ENCODE data around the gene C10orf67.

The C10orf67 gene

DNA sequence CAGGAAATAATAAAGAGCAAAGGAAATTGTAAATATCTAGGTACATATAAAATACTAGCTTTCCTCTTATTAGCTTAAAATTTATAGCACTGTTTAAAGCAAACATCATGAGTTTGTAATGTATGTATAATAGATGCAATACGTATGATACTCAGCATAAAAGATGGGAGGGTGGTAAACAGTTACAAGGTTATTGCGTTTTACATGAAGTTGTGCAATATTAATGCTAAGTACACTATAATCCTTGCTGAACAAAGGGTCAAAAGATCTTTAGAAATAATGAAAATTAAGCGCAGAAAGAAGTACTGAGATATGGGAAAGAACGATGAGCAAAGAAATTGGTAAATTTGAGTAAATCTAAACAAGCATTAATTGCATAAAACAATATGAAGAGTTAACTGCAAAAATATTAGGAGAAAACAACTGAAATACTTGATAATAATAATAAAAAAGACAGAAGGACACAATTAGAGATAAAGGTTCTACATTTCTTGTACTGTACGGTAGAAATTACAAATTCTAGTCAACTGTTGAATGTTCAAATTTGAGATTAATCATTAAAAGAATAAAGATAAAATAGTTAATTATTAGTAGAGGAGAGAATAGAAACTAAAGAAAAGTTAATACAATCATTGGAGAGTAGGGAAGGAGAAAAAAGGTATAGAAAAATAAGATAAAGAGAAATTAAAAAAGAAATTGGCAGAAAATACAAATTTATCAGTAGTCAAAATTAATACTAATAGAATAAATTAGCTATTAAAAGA, 17.9 kb downstream of the C10orf67 start:
- no peak for ATAC-seq
- TF ChIP-seq OSR1 (CRISPR knock-in tag; IDR thresholded peaks at IDR 0.05) (no peak), POU6F1 (CRISPR knock-in tag; IDR thresholded peaks at IDR 0.05; ENCODE audit: borderline replicate concordance, low read depth) (no peak), ISL1 (CRISPR knock-in tag; IDR thresholded peaks at IDR 0.05) (no peak), ZFP3 (CRISPR knock-in tag; IDR thresholded peaks at IDR 0.05) (no peak), ZFP30 (CRISPR knock-in tag; IDR thresholded peaks at IDR 0.05) (no peak), ZC3H10 (CRISPR knock-in tag; IDR thresholded peaks at IDR 0.05) (no peak), PPARA (CRISPR knock-in tag; IDR thresholded peaks at IDR 0.05; ENCODE audit: borderline replicate concordance) (no peak), ESRRG (CRISPR knock-in tag; IDR thresholded peaks at IDR 0.05) (no peak), ZNF8 (CRISPR knock-in tag; IDR thresholded peaks at IDR 0.05) (no peak), ARNTL (CRISPR knock-in tag; IDR thresholded peaks at IDR 0.05; ENCODE audit: borderline replicate concordance, low read depth) (no peak), TOX (CRISPR knock-in tag; IDR thresholded peaks at IDR 0.05; ENCODE audit: borderline replicate concordance) (no peak), CSDC2 (CRISPR knock-in tag; IDR thresholded peaks at IDR 0.05) (no peak), BACH2 (CRISPR knock-in tag; IDR thresholded peaks at IDR 0.05; ENCODE audit: borderline replicate concordance) (no peak), TCF4 (CRISPR knock-in tag; IDR thresholded peaks at IDR 0.05; ENCODE audit: borderline replicate concordance) (no peak), GLIS3 (CRISPR knock-in tag; IDR thresholded peaks at IDR 0.05) (no peak)
- TF ChIP-seq, protein P1, sequence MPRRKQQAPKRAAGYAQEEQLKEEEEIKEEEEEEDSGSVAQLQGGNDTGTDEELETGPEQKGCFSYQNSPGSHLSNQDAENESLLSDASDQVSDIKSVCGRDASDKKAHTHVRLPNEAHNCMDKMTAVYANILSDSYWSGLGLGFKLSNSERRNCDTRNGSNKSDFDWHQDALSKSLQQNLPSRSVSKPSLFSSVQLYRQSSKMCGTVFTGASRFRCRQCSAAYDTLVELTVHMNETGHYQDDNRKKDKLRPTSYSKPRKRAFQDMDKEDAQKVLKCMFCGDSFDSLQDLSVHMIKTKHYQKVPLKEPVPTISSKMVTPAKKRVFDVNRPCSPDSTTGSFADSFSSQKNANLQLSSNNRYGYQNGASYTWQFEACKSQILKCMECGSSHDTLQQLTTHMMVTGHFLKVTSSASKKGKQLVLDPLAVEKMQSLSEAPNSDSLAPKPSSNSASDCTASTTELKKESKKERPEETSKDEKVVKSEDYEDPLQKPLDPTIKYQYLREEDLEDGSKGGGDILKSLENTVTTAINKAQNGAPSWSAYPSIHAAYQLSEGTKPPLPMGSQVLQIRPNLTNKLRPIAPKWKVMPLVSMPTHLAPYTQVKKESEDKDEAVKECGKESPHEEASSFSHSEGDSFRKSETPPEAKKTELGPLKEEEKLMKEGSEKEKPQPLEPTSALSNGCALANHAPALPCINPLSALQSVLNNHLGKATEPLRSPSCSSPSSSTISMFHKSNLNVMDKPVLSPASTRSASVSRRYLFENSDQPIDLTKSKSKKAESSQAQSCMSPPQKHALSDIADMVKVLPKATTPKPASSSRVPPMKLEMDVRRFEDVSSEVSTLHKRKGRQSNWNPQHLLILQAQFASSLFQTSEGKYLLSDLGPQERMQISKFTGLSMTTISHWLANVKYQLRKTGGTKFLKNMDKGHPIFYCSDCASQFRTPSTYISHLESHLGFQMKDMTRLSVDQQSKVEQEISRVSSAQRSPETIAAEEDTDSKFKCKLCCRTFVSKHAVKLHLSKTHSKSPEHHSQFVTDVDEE (CRISPR knock-in tag; IDR thresholded peaks at IDR 0.05), result no peak
- TF ChIP-seq, protein P2, sequence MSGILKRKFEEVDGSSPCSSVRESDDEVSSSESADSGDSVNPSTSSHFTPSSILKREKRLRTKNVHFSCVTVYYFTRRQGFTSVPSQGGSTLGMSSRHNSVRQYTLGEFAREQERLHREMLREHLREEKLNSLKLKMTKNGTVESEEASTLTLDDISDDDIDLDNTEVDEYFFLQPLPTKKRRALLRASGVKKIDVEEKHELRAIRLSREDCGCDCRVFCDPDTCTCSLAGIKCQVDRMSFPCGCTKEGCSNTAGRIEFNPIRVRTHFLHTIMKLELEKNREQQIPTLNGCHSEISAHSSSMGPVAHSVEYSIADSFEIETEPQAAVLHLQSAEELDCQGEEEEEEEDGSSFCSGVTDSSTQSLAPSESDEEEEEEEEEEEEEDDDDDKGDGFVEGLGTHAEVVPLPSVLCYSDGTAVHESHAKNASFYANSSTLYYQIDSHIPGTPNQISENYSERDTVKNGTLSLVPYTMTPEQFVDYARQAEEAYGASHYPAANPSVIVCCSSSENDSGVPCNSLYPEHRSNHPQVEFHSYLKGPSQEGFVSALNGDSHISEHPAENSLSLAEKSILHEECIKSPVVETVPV (CRISPR knock-in tag; IDR thresholded peaks at IDR 0.05), result no peak
- TF ChIP-seq, protein P3, sequence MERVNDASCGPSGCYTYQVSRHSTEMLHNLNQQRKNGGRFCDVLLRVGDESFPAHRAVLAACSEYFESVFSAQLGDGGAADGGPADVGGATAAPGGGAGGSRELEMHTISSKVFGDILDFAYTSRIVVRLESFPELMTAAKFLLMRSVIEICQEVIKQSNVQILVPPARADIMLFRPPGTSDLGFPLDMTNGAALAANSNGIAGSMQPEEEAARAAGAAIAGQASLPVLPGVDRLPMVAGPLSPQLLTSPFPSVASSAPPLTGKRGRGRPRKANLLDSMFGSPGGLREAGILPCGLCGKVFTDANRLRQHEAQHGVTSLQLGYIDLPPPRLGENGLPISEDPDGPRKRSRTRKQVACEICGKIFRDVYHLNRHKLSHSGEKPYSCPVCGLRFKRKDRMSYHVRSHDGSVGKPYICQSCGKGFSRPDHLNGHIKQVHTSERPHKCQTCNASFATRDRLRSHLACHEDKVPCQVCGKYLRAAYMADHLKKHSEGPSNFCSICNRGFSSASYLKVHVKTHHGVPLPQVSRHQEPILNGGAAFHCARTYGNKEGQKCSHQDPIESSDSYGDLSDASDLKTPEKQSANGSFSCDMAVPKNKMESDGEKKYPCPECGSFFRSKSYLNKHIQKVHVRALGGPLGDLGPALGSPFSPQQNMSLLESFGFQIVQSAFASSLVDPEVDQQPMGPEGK (CRISPR knock-in tag; IDR thresholded peaks at IDR 0.05; ENCODE audit: borderline replicate concordance), result no peak

GRCh38 chr10:23325132-23325531, 19.5 kb downstream of the C10orf67 start:
- TF ChIP-seq ZNF70 (CRISPR knock-in tag; IDR thresholded peaks at IDR 0.05), result no peak
- no peak for TF ChIP-seq ZFP30 (CRISPR knock-in tag; IDR thresholded peaks at IDR 0.05)
- TF ChIP-seq, protein P4, sequence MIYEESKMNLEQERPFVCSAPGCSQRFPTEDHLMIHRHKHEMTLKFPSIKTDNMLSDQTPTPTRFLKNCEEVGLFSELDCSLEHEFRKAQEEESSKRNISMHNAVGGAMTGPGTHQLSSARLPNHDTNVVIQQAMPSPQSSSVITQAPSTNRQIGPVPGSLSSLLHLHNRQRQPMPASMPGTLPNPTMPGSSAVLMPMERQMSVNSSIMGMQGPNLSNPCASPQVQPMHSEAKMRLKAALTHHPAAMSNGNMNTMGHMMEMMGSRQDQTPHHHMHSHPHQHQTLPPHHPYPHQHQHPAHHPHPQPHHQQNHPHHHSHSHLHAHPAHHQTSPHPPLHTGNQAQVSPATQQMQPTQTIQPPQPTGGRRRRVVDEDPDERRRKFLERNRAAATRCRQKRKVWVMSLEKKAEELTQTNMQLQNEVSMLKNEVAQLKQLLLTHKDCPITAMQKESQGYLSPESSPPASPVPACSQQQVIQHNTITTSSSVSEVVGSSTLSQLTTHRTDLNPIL (CRISPR knock-in tag; IDR thresholded peaks at IDR 0.05; ENCODE audit: low read depth), result no peak
- no peak for TF ChIP-seq ZC3H10 (CRISPR knock-in tag; IDR thresholded peaks at IDR 0.05)
- TF ChIP-seq ARNTL (CRISPR knock-in tag; IDR thresholded peaks at IDR 0.05; ENCODE audit: borderline replicate concordance, low read depth), result no peak
- TF ChIP-seq OSR1 (CRISPR knock-in tag; IDR thresholded peaks at IDR 0.05), result no peak
- TF ChIP-seq CSDC2 (CRISPR knock-in tag; IDR thresholded peaks at IDR 0.05), result no peak
- TF ChIP-seq POU6F1 (CRISPR knock-in tag; IDR thresholded peaks at IDR 0.05; ENCODE audit: borderline replicate concordance, low read depth), result no peak
- TF ChIP-seq ZNF565 (CRISPR knock-in tag; conservative IDR thresholded peaks at IDR 0.05; ENCODE audit: low read depth), result no peak
- no peak for TF ChIP-seq GLIS3 (CRISPR knock-in tag; IDR thresholded peaks at IDR 0.05)
- TF ChIP-seq RARB (CRISPR knock-in tag; IDR thresholded peaks at IDR 0.05), result no peak
- no peak; the same call in 2 of the 3 replicates for ATAC-seq
